Cardiac fibroblast (primary cell): ENCODE data around the gene ABCC1.

Experiments used
- DNase-seq, 2 donors: peaks; one replicate each; pipeline versions ENCODE4 v3.0.0 to v3.0.0-alpha.2; 2010; ENCODE audit warnings: low read depth in 2 of 2
- H3K4me3 ChIP-seq, 2 donors: replicated peaks in 1 of 2; 1 replicate in 1 of 2; 2 replicates in 1 of 2; pipeline ENCODE4 v1.5.1; 2011; ENCODE audit warnings: low read depth in 2 of 2, low read length in 2 of 2, mild to moderate bottlenecking in 2 of 2, moderate library complexity in 1 of 2
- CTCF ChIP-seq: IDR thresholded peaks from one replicate; pipeline ENCODE4 v1.5.1; 2011; ENCODE audit warnings: low read depth, mild to moderate bottlenecking, low read length, inconsistent platforms

The ABCC1 gene

GRCh38 chr16:16080465-16081065, 131.1 kb downstream of the ABCC1 start:
- no peak for TF ChIP-seq CTCF
- no peak for DNase-seq

GRCh38 chr16:16081141-16081540, 131.7 kb downstream of the ABCC1 start:
- no peak for TF ChIP-seq CTCF
- DNase-seq, result no peak
- no peak overlapping the region for H3K4me3 ChIP-seq

More at GRCh38 chr16:16080465-16081065, 131.1 kb downstream of the ABCC1 start:
- no peak overlapping the region for H3K4me3 ChIP-seq

- DNase-seq, result no peak
- TF ChIP-seq CTCF, result no peak
- no peak overlapping the region for H3K4me3 ChIP-seq
These were observed 132.8 kb downstream of the ABCC1 start for GRCh38 chr16:16082255-16082654.

- no peak overlapping the region for H3K4me3 ChIP-seq
- peak; percentile 27 to 50 for DNase-seq
- TF ChIP-seq CTCF, result no peak
These were observed 134.2 kb downstream of the ABCC1 start for GRCh38 chr16:16083421-16084156.

- DNase-seq, result no peak
- no peak overlapping the region for H3K4me3 ChIP-seq
- no peak for TF ChIP-seq CTCF
These were observed 135.5 kb downstream of the ABCC1 start for GRCh38 chr16:16084874-16085273.

GRCh38 chr16:16086653-16087446, 137.4 kb downstream of the ABCC1 start:
- no peak overlapping the region for H3K4me3 ChIP-seq
- no peak for TF ChIP-seq CTCF
- DNase-seq, result no peak
